Natural killer cell (primary cell): ENCODE results near the gene TRAM2. TPM values are rescaled to one million over a fixed set of nuclear protein-coding genes. Genes with fewer than 3 reads are reported as not detected.

Source experiments
- ATAC-seq, 3 donors: fragments of 150-1000 bp in 2 of 3; fragments of 200-7000 bp in 1 of 3; cut with Tn5 transposase; 1 replicate in 1 of 3; 2 replicates in 2 of 3; pipeline ENCODE4 v1.10.0; 2021; ENCODE audit warnings: mild to moderate bottlenecking in 2 of 3, moderate library complexity in 2 of 3
- DNase-seq, 2 donors: peaks; one replicate each; pipeline versions ENCODE4 v3.0.0 to v3.0.0-alpha.2; 2013 to 2021; ENCODE audit warnings: mixed read lengths in 1 of 2
- H3K27ac ChIP-seq: one replicate; pipeline ENCODE4 v1.5.1; 2013; ENCODE audit warnings: mild to moderate bottlenecking, low read length
- H3K27me3 ChIP-seq: one replicate; pipeline ENCODE4 v1.6.1; 2013; ENCODE audit warnings: low read length; ENCODE audit not compliant: control insufficient read depth, insufficient read depth
- H3K36me3 ChIP-seq: one replicate; pipeline ENCODE4 v1.6.1; 2013; ENCODE audit warnings: low read length; ENCODE audit not compliant: control insufficient read depth, insufficient read depth
- H3K4me1 ChIP-seq: one replicate; pipeline ENCODE4 v1.6.1; 2013; ENCODE audit warnings: low read length; ENCODE audit not compliant: control insufficient read depth, insufficient read depth
- H3K4me3 ChIP-seq: one replicate; pipeline ENCODE4 v1.5.1; 2013; ENCODE audit warnings: low read length
- H3K9me3 ChIP-seq: one replicate; pipeline ENCODE4 v1.6.1; 2013; ENCODE audit warnings: low read length; ENCODE audit not compliant: control insufficient read depth, insufficient read depth
- H3K27ac Mint-ChIP-seq, 2 donors: one replicate each; pipeline ENCODE4 v1.8.0; 2022; ENCODE audit warnings: mild to moderate bottlenecking in 2 of 2, mixed read lengths in 2 of 2, moderate library complexity in 1 of 2
- H3K27me3 Mint-ChIP-seq, 2 donors: one replicate each; pipeline ENCODE4 v1.8.0; 2022; ENCODE audit warnings: low read depth in 2 of 2, mixed read lengths in 2 of 2
- H3K36me3 Mint-ChIP-seq: one replicate; pipeline ENCODE4 v1.8.0; 2022; ENCODE audit warnings: mixed read lengths
- H3K4me1 Mint-ChIP-seq, 2 donors: one replicate each; pipeline ENCODE4 v1.8.0; 2022; ENCODE audit warnings: mixed read lengths in 2 of 2
- H3K4me3 Mint-ChIP-seq: one replicate; pipeline ENCODE4 v1.8.0; 2022; ENCODE audit warnings: mild to moderate bottlenecking, moderate library complexity, mixed read lengths
- H3K9me3 Mint-ChIP-seq, 2 donors: one replicate each; pipeline ENCODE4 v1.8.0; 2022; ENCODE audit warnings: mixed read lengths in 2 of 2
- CTCF ChIP-seq: fragments of 200-600 bp; IDR thresholded peaks from one replicate; pipeline ENCODE4 v1.8.0; 2022; ENCODE audit warnings: antibody characterized with exemption
- WGBS: methylation state at CpG from one replicate; pipeline ENCODE4 v1.1.7; 2013; ENCODE audit warnings: missing lambda C conversion rate; ENCODE audit not compliant: insufficient coverage; 5-methylcytosine and 5-hydroxymethylcytosine counted together
- intact Hi-C: fragments of 100-400 bp; cut with micrococcal nuclease; formaldehyde crosslinking; loops from one replicate; pipeline ENCODE4 v1.14.2; 2022
- total RNA-seq, 4 donors: library from RNA; stranded (reverse); fragments of 120-200 nt in 1 of 4; gene quantifications; one replicate each; pipeline versions ENCODE4 v1.2.3 to v1.2.4, GENCODE V29; 2013 to 2022

Gene TRAM2
- total RNA-seq, 3 donors from 2014 or later (not counting 1 experiment from before 2014, with no cell fraction given), result 16.2 to 20.0 (median 19.2) TPM

GRCh38 chr6:52545406-52546119 is 31.3 kb downstream of the TRAM2 start:
- DNase-seq (no peak), ATAC-seq (no peak)
- H3K27me3 Mint-ChIP-seq, result no peaks in the 10 kb centered on the region
- 94% methylated on average over 6 of the region's 6 CpGs for WGBS
- no peaks in the 10 kb centered on the region for H3K36me3 ChIP-seq
- no peaks in the 10 kb centered on the region for H3K9me3 Mint-ChIP-seq
- no peak for TF ChIP-seq CTCF
- no peaks in the 10 kb centered on the region for H3K4me1 ChIP-seq
- intact Hi-C loops, result no loop called here
- no peak overlapping the region for H3K4me3 ChIP-seq
- no peak overlapping the region for H3K27ac ChIP-seq
- no peaks in the 10 kb centered on the region for H3K9me3 ChIP-seq
- no peak overlapping the region for H3K4me3 Mint-ChIP-seq
- H3K27me3 ChIP-seq, result no peaks in the 10 kb centered on the region
- no peaks in the 10 kb centered on the region for H3K36me3 Mint-ChIP-seq
- peaks cover 51 to 67% of the 10 kb centered on the region in 2 donors for H3K4me1 Mint-ChIP-seq
- H3K27ac Mint-ChIP-seq, result no peak overlapping the region

- H3K27me3 Mint-ChIP-seq, result no peaks in the 10 kb centered on the region
- intact Hi-C loops, result no loop called here
- DNase-seq (no peak), ATAC-seq (no peak)
- Histone ChIP-seq H3K4me1 (no peaks in the 10 kb centered on the region), H3K4me3 (no peak overlapping the region), H3K27me3 (no peaks in the 10 kb centered on the region), H3K36me3 (no peaks in the 10 kb centered on the region), H3K27ac (no peak overlapping the region), H3K9me3 (no peaks in the 10 kb centered on the region)
- no peak for TF ChIP-seq CTCF
- WGBS, result 90% methylated on average over 8 of the region's 9 CpGs
- H3K27ac Mint-ChIP-seq, result no peak overlapping the region
- no peak overlapping the region for H3K4me3 Mint-ChIP-seq
- H3K36me3 Mint-ChIP-seq, result no peaks in the 10 kb centered on the region
- H3K4me1 Mint-ChIP-seq, result peaks cover 48 to 67% of the 10 kb centered on the region in 2 donors
- H3K9me3 Mint-ChIP-seq, result no peaks in the 10 kb centered on the region
Measured at GRCh38 chr6:52544602-52545405, 32.1 kb downstream of the TRAM2 start.

GRCh38 chr6:52543729-52544601 is 32.9 kb downstream of the TRAM2 start:
- 91% methylated on average over 9 of the region's 10 CpGs for WGBS
- no peaks in the 10 kb centered on the region for H3K4me1 ChIP-seq
- H3K4me3 ChIP-seq, result no peak overlapping the region
- no peak for DNase-seq
- intact Hi-C loops, result no loop called here
- no peaks in the 10 kb centered on the region for H3K9me3 Mint-ChIP-seq
- no peak for ATAC-seq
- no peak overlapping the region for H3K27ac ChIP-seq
- no peak overlapping the region for H3K27ac Mint-ChIP-seq
- no peaks in the 10 kb centered on the region for H3K36me3 Mint-ChIP-seq
- H3K27me3 ChIP-seq, result no peaks in the 10 kb centered on the region
- TF ChIP-seq CTCF, result no peak
- no peaks in the 10 kb centered on the region for H3K36me3 ChIP-seq
- no peaks in the 10 kb centered on the region for H3K27me3 Mint-ChIP-seq
- no peaks in the 10 kb centered on the region for H3K9me3 ChIP-seq
- peaks cover 47 to 64% of the 10 kb centered on the region in 2 donors for H3K4me1 Mint-ChIP-seq
- H3K4me3 Mint-ChIP-seq, result no peak overlapping the region
